Testis (tissue), 2 donors: ENCODE results near the gene FGR.

ENCODE experiments used
- CTCF ChIP-seq, 3 experiments: fragments of 450-650 bp in 2 of 3; fragments of 200-600 bp in 1 of 3; sonication (generic) in 1 of 3; IDR thresholded peaks; one replicate each; pipeline ENCODE4 v1.5.1; 2016 to 2019; ENCODE audit warnings: antibody characterized with exemption in 3 of 3, mild to moderate bottlenecking in 2 of 3, moderate library complexity in 1 of 3
- POLR2A ChIP-seq: fragments of 450-650 bp; IDR thresholded peaks from one replicate; pipeline ENCODE4 v1.6.1; 2017; ENCODE audit warnings: antibody characterized with exemption, mild to moderate bottlenecking, moderate library complexity

DNA sequence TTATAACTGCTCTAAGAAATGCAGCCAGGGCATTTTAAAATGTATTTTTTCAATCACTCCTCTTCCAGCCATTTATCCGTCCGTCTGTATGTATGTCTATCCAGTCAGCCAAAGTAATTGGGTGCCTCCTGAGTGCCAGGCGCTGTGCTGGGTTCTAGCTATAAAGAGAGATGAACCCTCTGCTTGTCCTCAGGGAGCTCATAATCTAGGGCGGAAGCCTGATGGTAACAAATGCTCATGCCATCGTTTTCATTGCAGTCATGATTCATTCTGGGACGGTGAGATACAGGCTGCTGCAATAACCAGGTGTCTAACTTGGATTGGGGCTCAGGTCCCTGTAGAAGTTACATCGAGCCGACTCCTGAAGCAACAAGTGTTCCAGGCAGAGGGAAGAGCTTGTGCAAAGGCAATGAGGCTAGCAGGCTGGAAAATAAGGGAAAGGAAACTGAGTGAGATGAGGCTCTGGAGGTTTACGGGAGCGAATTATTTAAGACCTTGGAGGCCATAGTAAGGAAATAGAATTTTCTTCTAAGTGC, 25.4 kb upstream of the FGR start:
- TF ChIP-seq CTCF (IDR thresholded peaks at IDR 0.05) (peak in 1 of 3 experiments; percentile 12), POLR2A (no peak)
